ENCODE data around the gene TMEM253. TPM values are rescaled to one million over a fixed set of nuclear protein-coding genes. Genes with fewer than 3 reads are reported as not detected.

The TMEM253 gene
- total RNA-seq, 1 experiment from 2014 or later, result 0.98 TPM

DNA sequence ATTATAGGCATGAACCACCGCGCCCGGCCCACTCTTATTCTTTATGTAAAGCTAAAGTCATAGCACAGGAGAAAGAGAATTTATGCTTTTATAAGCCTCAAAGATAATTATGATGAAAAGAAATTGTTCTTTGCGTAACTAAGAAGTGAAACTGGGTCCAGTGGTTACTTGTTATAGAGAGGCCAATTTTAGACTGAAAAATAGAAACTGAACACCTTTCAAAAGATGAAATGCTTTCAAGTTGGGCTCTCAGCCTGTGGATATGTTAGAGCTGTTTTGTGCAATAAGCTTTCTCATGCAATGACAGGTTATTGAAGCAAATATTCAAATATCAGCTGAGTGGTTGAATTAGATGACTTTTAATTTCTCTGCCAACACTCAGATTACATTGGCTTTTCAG, 7.9 kb downstream of the TMEM253 start:
- POLR2A ChIA-PET, result no interaction called here
- no peak for DNase-seq
- Histone ChIP-seq H3K4me1 (peaks cover 17% of the 10 kb centered on the region), H3K9me3 (no peaks in the 10 kb centered on the region), H3K27me3 (replicated peaks; ENCODE audit: control insufficient read depth, insufficient read depth, low read length) (no peaks in the 10 kb centered on the region), H3K36me3 (ENCODE audit: control insufficient read depth, insufficient read depth, low read length) (no peaks in the 10 kb centered on the region), H3K4me3 (ENCODE audit: low read depth, low read length) (no peak overlapping the region)
- H3K36me3 Mint-ChIP-seq (ENCODE audit: insufficient read depth, unreplicated experiment), result peaks cover 5% of the 10 kb centered on the region
- no peaks in the 10 kb centered on the region for H3K27me3 Mint-ChIP-seq (ENCODE audit: insufficient read depth, unreplicated experiment)
- CTCF ChIA-PET, result interaction anchor here (0.6 to 1.3 kb wide), 2 partner anchors 40 to 101 kb away, joined by 3 to 5 read pairs; no protein-coding TSS in a partner anchor
- H3K4me3 Mint-ChIP-seq (ENCODE audit: unreplicated experiment), result no peak overlapping the region
- no TSS peak for BruUV-seq (replicated peaks)
- intact Hi-C loops (cut with micrococcal nuclease; ENCODE audit: unreplicated experiment), result no loop called here
- H3K4me1 Mint-ChIP-seq (ENCODE audit: low read depth, unreplicated experiment), result peaks cover 6% of the 10 kb centered on the region
- H3K27ac Mint-ChIP-seq (ENCODE audit: unreplicated experiment), result no peak overlapping the region
- TF ChIP-seq, protein P1, sequence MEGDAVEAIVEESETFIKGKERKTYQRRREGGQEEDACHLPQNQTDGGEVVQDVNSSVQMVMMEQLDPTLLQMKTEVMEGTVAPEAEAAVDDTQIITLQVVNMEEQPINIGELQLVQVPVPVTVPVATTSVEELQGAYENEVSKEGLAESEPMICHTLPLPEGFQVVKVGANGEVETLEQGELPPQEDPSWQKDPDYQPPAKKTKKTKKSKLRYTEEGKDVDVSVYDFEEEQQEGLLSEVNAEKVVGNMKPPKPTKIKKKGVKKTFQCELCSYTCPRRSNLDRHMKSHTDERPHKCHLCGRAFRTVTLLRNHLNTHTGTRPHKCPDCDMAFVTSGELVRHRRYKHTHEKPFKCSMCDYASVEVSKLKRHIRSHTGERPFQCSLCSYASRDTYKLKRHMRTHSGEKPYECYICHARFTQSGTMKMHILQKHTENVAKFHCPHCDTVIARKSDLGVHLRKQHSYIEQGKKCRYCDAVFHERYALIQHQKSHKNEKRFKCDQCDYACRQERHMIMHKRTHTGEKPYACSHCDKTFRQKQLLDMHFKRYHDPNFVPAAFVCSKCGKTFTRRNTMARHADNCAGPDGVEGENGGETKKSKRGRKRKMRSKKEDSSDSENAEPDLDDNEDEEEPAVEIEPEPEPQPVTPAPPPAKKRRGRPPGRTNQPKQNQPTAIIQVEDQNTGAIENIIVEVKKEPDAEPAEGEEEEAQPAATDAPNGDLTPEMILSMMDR (IDR thresholded peaks at IDR 0.05; ENCODE audit: insufficient read depth in 1 of 2, low read depth in 1 of 2, low read length in 1 of 2, severe bottlenecking in 1 of 2, unreplicated experiment in 1 of 2), result no peak
- H3K9me3 Mint-ChIP-seq (ENCODE audit: unreplicated experiment), result no peaks in the 10 kb centered on the region

DNA sequence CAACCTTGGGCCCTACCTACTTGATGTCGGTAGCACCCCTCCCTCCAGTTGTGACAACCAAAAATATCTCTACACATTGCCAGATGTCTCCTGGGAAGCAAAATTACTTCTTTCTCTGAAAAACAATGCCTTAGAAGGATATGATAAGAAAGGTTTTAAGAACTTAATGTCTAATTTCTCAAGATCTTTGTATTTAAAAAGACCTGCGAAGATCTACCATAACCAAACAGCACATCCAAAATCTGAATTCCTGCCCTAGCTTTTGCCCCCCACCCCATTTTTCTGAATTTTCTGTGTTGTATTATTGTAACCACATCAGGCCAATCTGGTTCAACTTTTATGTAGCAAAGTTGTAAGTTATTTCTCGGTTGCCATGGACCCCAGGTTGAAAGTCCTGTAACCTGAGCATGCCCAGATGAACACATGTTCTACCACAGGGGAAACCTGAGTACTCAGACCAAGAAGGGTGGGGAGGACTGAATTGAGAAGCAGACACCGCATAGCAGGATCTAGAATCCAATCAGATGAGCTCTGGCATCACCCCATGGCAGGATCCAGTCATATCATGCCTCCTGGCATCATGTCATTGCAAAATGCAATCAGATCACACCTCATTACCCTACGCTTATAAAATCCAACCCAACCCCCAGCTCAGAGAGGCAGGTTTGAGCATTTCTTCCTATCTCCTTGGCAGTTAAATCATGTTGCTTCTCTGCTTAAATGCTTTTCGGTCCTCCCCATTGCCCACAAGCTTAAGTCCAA, 8.7 kb downstream of the TMEM253 start:
- Mint-ChIP-seq H3K4me3 (ENCODE audit: unreplicated experiment) (no peak overlapping the region), H3K9me3 (ENCODE audit: unreplicated experiment) (no peaks in the 10 kb centered on the region), H3K27ac (ENCODE audit: unreplicated experiment) (no peak overlapping the region), H3K27me3 (ENCODE audit: insufficient read depth, unreplicated experiment) (no peaks in the 10 kb centered on the region), H3K4me1 (ENCODE audit: low read depth, unreplicated experiment) (peaks cover 4% of the 10 kb centered on the region), H3K36me3 (ENCODE audit: insufficient read depth, unreplicated experiment) (no peaks in the 10 kb centered on the region)
- intact Hi-C loops (cut with micrococcal nuclease; ENCODE audit: unreplicated experiment), result no loop called here
- no peaks in the 10 kb centered on the region for H3K9me3 ChIP-seq
- H3K4me1 ChIP-seq, result peaks cover 16% of the 10 kb centered on the region
- DNase-seq, result no peak
- H3K4me3 ChIP-seq (ENCODE audit: low read depth, low read length), result no peak overlapping the region
- no peaks in the 10 kb centered on the region for H3K36me3 ChIP-seq (ENCODE audit: control insufficient read depth, insufficient read depth, low read length)
- ChIA-PET POLR2A (no interaction called here), CTCF (no interaction called here)
- BruUV-seq (replicated peaks), result no TSS peak
- no peaks in the 10 kb centered on the region for H3K27me3 ChIP-seq (replicated peaks; ENCODE audit: control insufficient read depth, insufficient read depth, low read length)
- TF ChIP-seq, protein P1 (IDR thresholded peaks at IDR 0.05; ENCODE audit: insufficient read depth in 1 of 2, low read depth in 1 of 2, low read length in 1 of 2, severe bottlenecking in 1 of 2, unreplicated experiment in 1 of 2), result no peak

DNA sequence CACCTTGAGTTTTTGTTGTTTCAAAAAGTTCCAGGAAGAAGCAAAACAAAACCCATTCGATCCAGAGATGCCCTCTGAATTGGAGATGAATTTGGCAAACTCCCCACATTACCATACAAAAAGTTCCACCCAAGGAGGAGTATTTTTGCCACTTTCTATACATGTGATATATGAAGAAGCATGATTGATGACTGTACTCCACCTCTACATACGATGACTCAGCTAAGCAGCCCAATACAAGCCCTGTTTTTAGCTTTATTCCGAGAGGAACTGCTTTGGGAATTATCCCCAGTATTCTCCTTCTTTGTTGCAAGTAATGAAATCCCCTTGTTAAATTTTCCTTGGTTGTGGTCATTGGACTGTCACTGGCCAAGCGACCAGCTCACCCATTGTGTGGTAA, 11.4 kb downstream of the TMEM253 start:
- H3K36me3 ChIP-seq (ENCODE audit: control insufficient read depth, insufficient read depth, low read length), result no peaks in the 10 kb centered on the region
- H3K4me1 Mint-ChIP-seq (ENCODE audit: low read depth, unreplicated experiment), result no peaks in the 10 kb centered on the region
- H3K27ac Mint-ChIP-seq (ENCODE audit: unreplicated experiment), result no peak overlapping the region
- H3K36me3 Mint-ChIP-seq (ENCODE audit: insufficient read depth, unreplicated experiment), result no peaks in the 10 kb centered on the region
- intact Hi-C loops (cut with micrococcal nuclease; ENCODE audit: unreplicated experiment), result no loop called here
- H3K27me3 Mint-ChIP-seq (ENCODE audit: insufficient read depth, unreplicated experiment), result no peaks in the 10 kb centered on the region
- no peaks in the 10 kb centered on the region for H3K9me3 Mint-ChIP-seq (ENCODE audit: unreplicated experiment)
- ChIA-PET POLR2A (no interaction called here), CTCF (interaction anchor here (1.0 kb wide), 1 partner anchor 9 kb away, joined by 3 read pairs; no protein-coding TSS in a partner anchor)
- TF ChIP-seq, protein P1 (IDR thresholded peaks at IDR 0.05; ENCODE audit: insufficient read depth in 1 of 2, low read depth in 1 of 2, low read length in 1 of 2, severe bottlenecking in 1 of 2, unreplicated experiment in 1 of 2), result no peak
- no peak for DNase-seq
- no peaks in the 10 kb centered on the region for H3K9me3 ChIP-seq
- BruUV-seq (replicated peaks), result no TSS peak
- H3K27me3 ChIP-seq (replicated peaks; ENCODE audit: control insufficient read depth, insufficient read depth, low read length), result no peaks in the 10 kb centered on the region
- H3K4me1 ChIP-seq, result no peaks in the 10 kb centered on the region
- no peak overlapping the region for H3K4me3 Mint-ChIP-seq (ENCODE audit: unreplicated experiment)
- no peak overlapping the region for H3K4me3 ChIP-seq (ENCODE audit: low read depth, low read length)
